HUES48 (cell line): ENCODE data around the gene PIANP.

Experiments
- H3K27ac ChIP-seq: one replicate; pipeline ENCODE4 v1.7.0; 2013; ENCODE audit warnings: low read depth, low read length, inconsistent platforms
- H3K27me3 ChIP-seq: 2 replicates; pipeline ENCODE4 v1.6.1; 2013; ENCODE audit warnings: mild to moderate bottlenecking, low read length; ENCODE audit not compliant: control insufficient read depth, insufficient read depth
- H3K36me3 ChIP-seq: 2 replicates; pipeline ENCODE4 v1.6.1; 2013; ENCODE audit warnings: low read length; ENCODE audit not compliant: control insufficient read depth, insufficient read depth
- H3K4me1 ChIP-seq: 2 replicates; pipeline ENCODE4 v1.6.1; 2013; ENCODE audit warnings: mild to moderate bottlenecking, low read length; ENCODE audit not compliant: control insufficient read depth, insufficient read depth
- H3K4me3 ChIP-seq: 2 replicates; pipeline ENCODE4 v1.5.1; 2013; ENCODE audit warnings: mild to moderate bottlenecking, low read depth, low read length
- H3K9ac ChIP-seq: 2 replicates; pipeline ENCODE4 v1.6.1; 2013; ENCODE audit warnings: mild to moderate bottlenecking, low read depth, low read length, moderate library complexity
- H3K9me3 ChIP-seq: 2 replicates; pipeline ENCODE4 v1.6.1; 2013; ENCODE audit warnings: low read length; ENCODE audit not compliant: control insufficient read depth, insufficient read depth

PIANP gene

GRCh38 chr12:6666211-6666610 lies 34.4 kb downstream of the PIANP start:
- Histone ChIP-seq H3K4me1 (no peaks in the 10 kb centered on the region), H3K9me3 (no peaks in the 10 kb centered on the region), H3K27me3 (no peaks in the 10 kb centered on the region), H3K27ac (no peak overlapping the region), H3K9ac (no peak overlapping the region), H3K36me3 (peaks cover 43% of the 10 kb centered on the region), H3K4me3 (no peak overlapping the region)

GRCh38 chr12:6664902-6665301 lies 35.7 kb downstream of the PIANP start:
- Histone ChIP-seq H3K9ac (no peak overlapping the region), H3K4me3 (no peak overlapping the region), H3K27ac (no peak overlapping the region), H3K4me1 (no peaks in the 10 kb centered on the region), H3K36me3 (peaks cover 30% of the 10 kb centered on the region), H3K27me3 (no peaks in the 10 kb centered on the region), H3K9me3 (no peaks in the 10 kb centered on the region)

GRCh38 chr12:6662906-6663742 lies 37.5 kb downstream of the PIANP start, which contains the start of gene ING4:
ING4 (minus strand) TSS chr12:6663119; CDS start chr12:6663101, 18 bp downstream.
- peak within 1 kb of the TSS; percentile 88 for H3K27ac ChIP-seq
- H3K4me1 ChIP-seq, result no peaks in the 10 kb centered on the region
- H3K36me3 ChIP-seq, result peaks cover 15% of the 10 kb centered on the region
- H3K9me3 ChIP-seq, result no peaks in the 10 kb centered on the region
- peak within 1 kb of the TSS; percentile 80 for H3K9ac ChIP-seq
- peak within 1 kb of the TSS; percentile 98 for H3K4me3 ChIP-seq
- H3K27me3 ChIP-seq, result no peaks in the 10 kb centered on the region

DNA sequence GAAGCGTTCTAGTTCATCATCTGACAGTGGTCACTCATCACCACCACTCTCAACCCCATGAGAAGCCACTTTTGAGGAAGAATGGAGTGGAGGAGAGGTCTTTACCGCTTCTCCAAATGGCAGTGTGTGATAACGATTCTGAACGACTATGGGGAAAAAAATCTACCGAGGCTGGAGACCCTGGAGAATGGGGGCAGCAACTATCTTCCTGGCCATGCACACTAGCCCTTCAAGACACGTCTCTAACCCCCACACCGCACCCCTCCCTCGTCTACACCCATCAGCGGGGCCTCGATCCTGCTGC lies 38.1 kb downstream of the PIANP start:
- Histone ChIP-seq H3K27me3 (no peaks in the 10 kb centered on the region), H3K36me3 (peaks cover 9% of the 10 kb centered on the region), H3K9me3 (no peaks in the 10 kb centered on the region), H3K4me3 (peak overlapping the region; percentile 98), H3K4me1 (no peaks in the 10 kb centered on the region), H3K27ac (peak overlapping the region; percentile 85), H3K9ac (peak overlapping the region; percentile 80)

GRCh38 chr12:6653987-6654386 lies 46.6 kb downstream of the PIANP start:
- no peaks in the 10 kb centered on the region for H3K27me3 ChIP-seq
- no peak overlapping the region for H3K27ac ChIP-seq
- H3K9ac ChIP-seq, result no peak overlapping the region
- peaks cover 47% of the 10 kb centered on the region for H3K36me3 ChIP-seq
- no peak overlapping the region for H3K4me3 ChIP-seq
- H3K9me3 ChIP-seq, result no peaks in the 10 kb centered on the region
- H3K4me1 ChIP-seq, result no peaks in the 10 kb centered on the region

DNA sequence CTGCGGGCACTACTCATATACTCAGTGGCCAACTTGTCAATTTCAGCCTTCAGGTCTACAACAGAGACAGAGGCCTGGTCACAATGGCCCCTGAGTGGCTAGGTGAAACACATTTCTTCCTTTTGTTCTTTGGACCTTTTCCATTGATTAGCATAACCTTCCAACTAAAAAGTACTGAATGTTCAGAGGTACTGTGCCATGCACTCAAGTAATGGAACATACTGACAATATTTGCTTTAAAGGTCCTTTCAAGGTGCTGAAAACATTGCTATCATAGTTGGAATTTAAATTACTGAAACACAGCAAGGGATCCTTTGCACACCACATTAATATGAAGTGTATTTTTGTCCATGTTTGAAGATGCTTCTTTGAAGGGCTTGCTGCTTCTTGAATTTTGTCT lies 47.3 kb downstream of the PIANP start:
- Histone ChIP-seq H3K27ac (no peak overlapping the region), H3K27me3 (no peaks in the 10 kb centered on the region), H3K9me3 (no peaks in the 10 kb centered on the region), H3K4me3 (no peak overlapping the region), H3K9ac (no peak overlapping the region), H3K36me3 (peaks cover 49% of the 10 kb centered on the region), H3K4me1 (no peaks in the 10 kb centered on the region)

GRCh38 chr12:6652391-6652790 lies 48.2 kb downstream of the PIANP start:
- Histone ChIP-seq H3K27me3 (no peaks in the 10 kb centered on the region), H3K4me3 (no peak overlapping the region), H3K9me3 (no peaks in the 10 kb centered on the region), H3K27ac (no peak overlapping the region), H3K36me3 (peaks cover 49% of the 10 kb centered on the region), H3K9ac (no peak overlapping the region), H3K4me1 (no peaks in the 10 kb centered on the region)

DNA sequence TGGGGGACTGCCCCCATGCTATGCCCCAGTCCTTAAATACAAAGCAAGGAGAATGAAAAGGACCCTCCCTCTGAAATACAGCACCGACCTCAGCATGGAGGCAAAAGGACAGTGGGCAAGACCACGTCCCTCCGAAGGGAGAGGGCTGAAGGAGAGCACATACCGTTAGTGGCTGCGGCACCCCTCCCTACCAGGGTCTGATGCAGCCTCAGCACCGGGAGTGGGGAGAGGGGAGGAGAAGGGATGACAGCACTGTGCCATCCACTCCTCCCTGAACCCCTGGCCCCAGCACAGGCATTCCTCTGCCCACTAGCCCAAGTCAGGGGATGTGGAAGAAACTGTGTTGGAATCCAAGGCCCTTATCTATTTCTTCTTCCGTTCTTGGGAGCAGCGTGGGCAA lies 49.8 kb downstream of the PIANP start:
- H3K9me3 ChIP-seq, result no peaks in the 10 kb centered on the region
- peaks cover 6% of the 10 kb centered on the region; the same call in 1 of the 2 replicates for H3K27me3 ChIP-seq
- no peak overlapping the region for H3K4me3 ChIP-seq
- no peak overlapping the region for H3K9ac ChIP-seq
- no peaks in the 10 kb centered on the region for H3K4me1 ChIP-seq
- H3K36me3 ChIP-seq, result peaks cover 40% of the 10 kb centered on the region
- no peak overlapping the region for H3K27ac ChIP-seq

- Histone ChIP-seq H3K27me3 (peaks cover 7% of the 10 kb centered on the region; the same call in 1 of the 2 replicates), H3K27ac (peak within 1 kb of the TSS; percentile 37), H3K9me3 (no peaks in the 10 kb centered on the region), H3K4me3 (peak within 1 kb of the TSS; percentile 75), H3K4me1 (peaks cover 9% of the 10 kb centered on the region), H3K9ac (no peak within 1 kb of the TSS; the same call in 1 of the 2 replicates), H3K36me3 (peaks cover 21% of the 10 kb centered on the region)
Measured at GRCh38 chr12:6647083-6647604, 53.5 kb downstream of the PIANP start, which contains the start of gene ACRBP. ACRBP (minus strand) TSS chr12:6647432; CDS start chr12:6647366, 66 bp downstream.

GRCh38 chr12:6646276-6647082 lies 54.1 kb downstream of the PIANP start:
- Histone ChIP-seq H3K9ac (no peak overlapping the region), H3K36me3 (peaks cover 17% of the 10 kb centered on the region)

More at GRCh38 chr12:6646276-6647082, 54.1 kb downstream of the PIANP start:
- no peaks in the 10 kb centered on the region for H3K9me3 ChIP-seq
- H3K27me3 ChIP-seq, result peaks cover 12% of the 10 kb centered on the region; the same call in 1 of the 2 replicates
- no peak overlapping the region for H3K27ac ChIP-seq
- peaks cover 9% of the 10 kb centered on the region for H3K4me1 ChIP-seq
- peak overlapping the region; percentile 75 for H3K4me3 ChIP-seq
